DND-41 (cell line): Measurements from ENCODE around the gene EHD1.
A peak's percentile ranks its signal among the peaks of the same experiment; 100 is the strongest.

Source experiments
- ATAC-seq: fragments of 200-7000 bp; cut with Tn5 transposase; 3 replicates; pipeline ENCODE4 v1.9.1; 2021; ENCODE audit warnings: low read depth; ENCODE audit not compliant: insufficient read depth
- DNase-seq: peaks from one replicate; pipeline ENCODE4 v3.0.0-alpha.2; 2020
- H2AFZ ChIP-seq: 2 replicates; pipeline ENCODE4 v1.6.0; 2012; ENCODE audit warnings: low read depth, low read length
- H3K27ac ChIP-seq: 2 replicates; pipeline ENCODE4 v1.5.1; 2012; ENCODE audit warnings: low read length, inconsistent platforms
- H3K27me3 ChIP-seq: fragments of 200-600 bp; sonication (generic); 2 replicates; pipeline ENCODE4 v1.6.0; 2012; ENCODE audit warnings: low read length, mild to moderate bottlenecking, inconsistent platforms; ENCODE audit not compliant: insufficient read depth, poor library complexity
- H3K36me3 ChIP-seq: 2 replicates; pipeline ENCODE4 v1.5.1; 2012; ENCODE audit warnings: low read length, inconsistent platforms; ENCODE audit not compliant: insufficient read depth
- H3K4me1 ChIP-seq: 2 replicates; pipeline ENCODE4 v1.5.1; 2012; ENCODE audit warnings: mild to moderate bottlenecking, low read length; ENCODE audit not compliant: insufficient read depth
- H3K4me2 ChIP-seq: 2 replicates; pipeline ENCODE4 v1.6.0; 2012; ENCODE audit warnings: mild to moderate bottlenecking, moderate library complexity, low read length, inconsistent platforms; ENCODE audit not compliant: insufficient read depth
- H3K4me3 ChIP-seq, 2 experiments: fragments of 200-600 bp in 1 of 2; shearing (Covaris generic) in 1 of 2; 2 replicates each; pipeline ENCODE4 v1.5.1; 2012 to 2016; ENCODE audit warnings: inconsistent platforms in 2 of 2, low read length in 2 of 2, mild to moderate bottlenecking in 2 of 2, low read depth in 1 of 2, moderate library complexity in 1 of 2
- H3K79me2 ChIP-seq: 2 replicates; pipeline ENCODE4 v1.6.0; 2012; ENCODE audit warnings: low read length, inconsistent platforms; ENCODE audit not compliant: insufficient read depth
- H3K9ac ChIP-seq: 2 replicates; pipeline ENCODE4 v1.6.0; 2012; ENCODE audit warnings: low read depth, mild to moderate bottlenecking, inconsistent platforms, low read length, moderate library complexity
- H3K9me3 ChIP-seq: 2 replicates; pipeline ENCODE4 v1.5.1; 2012; ENCODE audit warnings: low read length, moderate library complexity, mild to moderate bottlenecking, inconsistent platforms; ENCODE audit not compliant: insufficient read depth, severe bottlenecking
- H4K20me1 ChIP-seq: 2 replicates; pipeline ENCODE4 v1.6.0; 2012; ENCODE audit warnings: low read length; ENCODE audit not compliant: insufficient read depth
- EZH2 ChIP-seq: IDR thresholded peaks from 3 replicates; pipeline ENCODE4 v1.6.1; 2012; ENCODE audit warnings: borderline replicate concordance, low read depth, mild to moderate bottlenecking, moderate library complexity, low read length, inconsistent platforms; ENCODE audit not compliant: severe bottlenecking
- TF ChIP-seq, protein P1 (sequence below): IDR thresholded peaks from 2 replicates; pipeline ENCODE4 v1.5.1; 2012; ENCODE audit warnings: borderline replicate concordance, low read length, moderate library complexity, mild to moderate bottlenecking; ENCODE audit not compliant: poor library complexity, severe bottlenecking; ENCODE audit errors: extremely low read depth

Gene EHD1

DNA sequence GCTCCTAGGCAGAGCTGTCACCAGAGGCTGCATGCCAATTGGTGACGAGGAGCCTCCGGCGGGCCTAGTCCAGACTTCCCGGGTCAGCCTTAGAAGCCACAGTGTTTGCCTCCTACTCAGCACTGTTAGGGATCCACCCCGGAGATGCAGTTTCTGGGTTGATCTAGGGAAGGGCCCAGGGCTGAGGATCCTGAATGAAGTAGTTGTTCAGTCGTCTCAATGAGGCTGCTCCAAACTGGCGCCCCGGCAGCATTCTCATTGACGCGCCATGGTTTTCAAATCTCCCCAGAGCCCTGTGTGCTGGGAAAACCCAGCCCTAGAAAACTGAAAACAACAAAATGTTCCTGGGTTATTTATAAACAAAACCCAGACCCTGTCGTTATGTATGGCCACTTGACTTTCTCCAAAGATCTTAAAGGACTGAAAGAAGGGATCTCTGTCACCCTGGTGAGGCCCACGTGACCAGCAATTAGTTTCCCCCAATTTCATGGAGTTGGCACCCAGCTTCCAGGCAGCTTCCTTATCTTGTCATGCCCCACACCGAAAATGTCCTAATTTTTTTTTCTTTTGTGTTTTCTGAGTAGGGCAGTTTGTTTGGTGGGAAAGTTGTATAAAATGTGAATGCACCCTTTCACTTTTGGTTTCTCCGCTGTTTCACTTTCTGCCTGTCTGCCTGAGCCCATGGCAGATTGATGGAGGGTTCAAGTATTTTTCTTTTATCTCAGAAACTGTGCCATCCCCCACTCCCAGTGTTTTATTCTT, 2.0 kb upstream of the EHD1 start:
- DNase-seq = peak; percentile 50
- H3K27ac ChIP-seq = peak overlapping the region; percentile 88
- H3K9me3 ChIP-seq = no peaks in the 10 kb centered on the region
- H4K20me1 ChIP-seq = peaks cover 26% of the 10 kb centered on the region
- peak overlapping the region; percentile 66 for H2AFZ ChIP-seq
- no peak overlapping the region for H3K4me3 ChIP-seq
- no peaks in the 10 kb centered on the region for H3K27me3 ChIP-seq
- H3K36me3 ChIP-seq = no peaks in the 10 kb centered on the region; the same call in 1 of the 2 replicates
- no peak for TF ChIP-seq EZH2
- TF ChIP-seq, protein P1, sequence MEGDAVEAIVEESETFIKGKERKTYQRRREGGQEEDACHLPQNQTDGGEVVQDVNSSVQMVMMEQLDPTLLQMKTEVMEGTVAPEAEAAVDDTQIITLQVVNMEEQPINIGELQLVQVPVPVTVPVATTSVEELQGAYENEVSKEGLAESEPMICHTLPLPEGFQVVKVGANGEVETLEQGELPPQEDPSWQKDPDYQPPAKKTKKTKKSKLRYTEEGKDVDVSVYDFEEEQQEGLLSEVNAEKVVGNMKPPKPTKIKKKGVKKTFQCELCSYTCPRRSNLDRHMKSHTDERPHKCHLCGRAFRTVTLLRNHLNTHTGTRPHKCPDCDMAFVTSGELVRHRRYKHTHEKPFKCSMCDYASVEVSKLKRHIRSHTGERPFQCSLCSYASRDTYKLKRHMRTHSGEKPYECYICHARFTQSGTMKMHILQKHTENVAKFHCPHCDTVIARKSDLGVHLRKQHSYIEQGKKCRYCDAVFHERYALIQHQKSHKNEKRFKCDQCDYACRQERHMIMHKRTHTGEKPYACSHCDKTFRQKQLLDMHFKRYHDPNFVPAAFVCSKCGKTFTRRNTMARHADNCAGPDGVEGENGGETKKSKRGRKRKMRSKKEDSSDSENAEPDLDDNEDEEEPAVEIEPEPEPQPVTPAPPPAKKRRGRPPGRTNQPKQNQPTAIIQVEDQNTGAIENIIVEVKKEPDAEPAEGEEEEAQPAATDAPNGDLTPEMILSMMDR = no peak
- H3K4me1 ChIP-seq = peaks cover 67% of the 10 kb centered on the region
- peak overlapping the region; percentile 48 for H3K9ac ChIP-seq
- no peak for ATAC-seq
- peaks cover 33% of the 10 kb centered on the region for H3K79me2 ChIP-seq
- peak overlapping the region; percentile 44 for H3K4me2 ChIP-seq

DNA sequence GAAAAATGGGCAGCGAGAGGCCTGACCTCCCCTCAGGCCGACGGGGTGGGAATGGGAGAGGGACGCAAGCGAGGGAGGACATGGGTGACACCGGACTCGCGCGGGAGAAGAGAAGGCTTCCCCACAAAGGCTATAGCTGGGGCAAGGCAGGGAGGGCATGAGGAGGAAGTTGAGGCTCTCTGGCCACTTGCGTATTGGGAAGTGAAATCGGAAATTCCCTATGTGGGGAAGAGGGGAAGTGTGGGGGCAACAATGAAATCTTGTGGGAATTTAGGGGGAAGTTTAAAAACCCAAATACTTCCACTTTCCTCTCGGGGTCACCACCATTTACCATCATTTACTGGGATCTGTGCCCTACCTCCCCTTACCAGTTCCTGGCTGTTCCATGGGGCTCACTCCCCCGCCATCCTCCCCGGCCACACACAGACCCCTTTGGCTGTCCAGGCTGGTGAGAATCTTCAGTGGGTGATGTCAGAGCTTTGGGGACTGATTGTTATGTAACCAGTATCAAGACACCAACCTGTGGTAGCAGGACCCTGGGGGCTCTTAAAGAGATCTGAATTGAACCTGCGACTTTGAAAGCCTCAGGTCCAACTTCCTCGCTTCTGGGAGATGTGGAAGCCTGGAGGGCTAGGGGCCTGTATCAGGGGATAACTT, 951 bp upstream of the EHD1 start:
- Histone ChIP-seq H4K20me1 (peaks cover 26% of the 10 kb centered on the region), H3K9ac (peak overlapping the region; percentile 83), H3K27me3 (no peaks in the 10 kb centered on the region), H3K27ac (peak overlapping the region; percentile 85), H3K9me3 (no peaks in the 10 kb centered on the region), H2AFZ (peak overlapping the region; percentile 88), H3K79me2 (peaks cover 36% of the 10 kb centered on the region), H3K4me1 (peaks cover 68% of the 10 kb centered on the region), H3K36me3 (peaks cover 5% of the 10 kb centered on the region), H3K4me3 (peak overlapping the region; percentile 63 to 100; a peak in 3 of 4 replicates), H3K4me2 (peak overlapping the region; percentile 90)
- DNase-seq = no peak
- TF ChIP-seq, protein P1 = no peak
- TF ChIP-seq EZH2 = no peak
- no peak for ATAC-seq

DNA sequence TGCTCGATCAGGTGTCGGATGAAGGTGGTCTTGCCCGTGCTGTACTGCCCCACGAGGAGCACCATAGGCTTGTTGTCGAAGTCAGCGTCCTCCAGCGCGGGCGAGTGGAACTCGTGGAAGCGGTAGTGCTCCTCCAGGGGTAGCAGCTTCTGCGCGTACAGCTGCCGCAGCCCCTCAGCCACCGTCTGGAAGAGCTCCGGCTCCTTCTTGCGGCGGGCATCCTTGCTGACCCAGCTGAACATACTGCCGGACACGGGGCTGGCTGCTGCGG, 263 bp downstream of the EHD1 start:
- ATAC-seq (peak; percentile 39), DNase-seq (no peak)
- Histone ChIP-seq H3K4me1 (peaks cover 56% of the 10 kb centered on the region), H4K20me1 (peaks cover 26% of the 10 kb centered on the region), H3K9me3 (no peaks in the 10 kb centered on the region), H2AFZ (peak overlapping the region; percentile 94), H3K27me3 (no peaks in the 10 kb centered on the region), H3K4me3 (peak overlapping the region; percentile 62 to 100), H3K9ac (peak overlapping the region; percentile 81), H3K36me3 (peaks cover 11% of the 10 kb centered on the region), H3K79me2 (peaks cover 36% of the 10 kb centered on the region), H3K27ac (peak overlapping the region; percentile 72), H3K4me2 (peak overlapping the region; percentile 93)
- TF ChIP-seq EZH2 = no peak
- TF ChIP-seq, protein P1 = no peak
